Endothelial cell of umbilical vein (primary cell): Measurements from ENCODE around the gene FAM151B.

Experiments used
- EZH2 ChIP-seq: IDR thresholded peaks from 2 replicates; pipeline ENCODE4 v1.6.1; 2012; ENCODE audit warnings: borderline replicate concordance, low read depth, mild to moderate bottlenecking, moderate library complexity, low read length, inconsistent platforms; ENCODE audit not compliant: severe bottlenecking
- JUN ChIP-seq: IDR thresholded peaks from 2 replicates; pipeline ENCODE4 v1.6.1; 2011; ENCODE audit warnings: borderline replicate concordance, low read depth; ENCODE audit not compliant: insufficient read length, insufficient read depth
- MAX ChIP-seq: IDR thresholded peaks from 2 replicates; pipeline ENCODE4 v1.6.1; 2011; ENCODE audit not compliant: insufficient read depth, insufficient read length
- POLR2A ChIP-seq: IDR thresholded peaks from 2 replicates; pipeline ENCODE4 v1.6.1; 2012; ENCODE audit warnings: low read depth, mild to moderate bottlenecking, control low read depth, low read length
- POLR2AphosphoS5 ChIP-seq: IDR thresholded peaks from 2 replicates; pipeline ENCODE4 v1.6.1; 2012; ENCODE audit warnings: low read depth, mild to moderate bottlenecking, control low read depth, low read length, moderate library complexity; ENCODE audit not compliant: insufficient read depth
- TF ChIP-seq, protein P1 (sequence below), 2 donors: IDR thresholded peaks; 1 replicate in 1 of 2; 2 replicates in 1 of 2; pipeline ENCODE4 v1.5.1; 2011; ENCODE audit warnings: low read length in 2 of 2, mild to moderate bottlenecking in 2 of 2, moderate library complexity in 2 of 2, control low read depth in 1 of 2, inconsistent platforms in 1 of 2, low read depth in 1 of 2; ENCODE audit not compliant: insufficient read depth in 1 of 2; ENCODE audit errors: extremely low read depth in 1 of 2

GRCh38 chr5:80568251-80568650 is 80.4 kb downstream of the FAM151B start:
- TF ChIP-seq, protein P1, sequence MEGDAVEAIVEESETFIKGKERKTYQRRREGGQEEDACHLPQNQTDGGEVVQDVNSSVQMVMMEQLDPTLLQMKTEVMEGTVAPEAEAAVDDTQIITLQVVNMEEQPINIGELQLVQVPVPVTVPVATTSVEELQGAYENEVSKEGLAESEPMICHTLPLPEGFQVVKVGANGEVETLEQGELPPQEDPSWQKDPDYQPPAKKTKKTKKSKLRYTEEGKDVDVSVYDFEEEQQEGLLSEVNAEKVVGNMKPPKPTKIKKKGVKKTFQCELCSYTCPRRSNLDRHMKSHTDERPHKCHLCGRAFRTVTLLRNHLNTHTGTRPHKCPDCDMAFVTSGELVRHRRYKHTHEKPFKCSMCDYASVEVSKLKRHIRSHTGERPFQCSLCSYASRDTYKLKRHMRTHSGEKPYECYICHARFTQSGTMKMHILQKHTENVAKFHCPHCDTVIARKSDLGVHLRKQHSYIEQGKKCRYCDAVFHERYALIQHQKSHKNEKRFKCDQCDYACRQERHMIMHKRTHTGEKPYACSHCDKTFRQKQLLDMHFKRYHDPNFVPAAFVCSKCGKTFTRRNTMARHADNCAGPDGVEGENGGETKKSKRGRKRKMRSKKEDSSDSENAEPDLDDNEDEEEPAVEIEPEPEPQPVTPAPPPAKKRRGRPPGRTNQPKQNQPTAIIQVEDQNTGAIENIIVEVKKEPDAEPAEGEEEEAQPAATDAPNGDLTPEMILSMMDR (IDR thresholded peaks at IDR 0.05; ENCODE audit: extremely low read depth in 1 of 2, insufficient read depth in 1 of 2, low read depth in 1 of 2, low read length in 2 of 2): no peak
- TF ChIP-seq POLR2A (no peak), EZH2 (no peak), POLR2AphosphoS5 (no peak), JUN (no peak), MAX (no peak)
